Measurements from ENCODE around the gene REST. TPM values are rescaled to one million over a fixed set of nuclear protein-coding genes. Genes with fewer than 3 reads are reported as not detected.

Gene REST
- total RNA-seq, 1 donor from 2014 or later: 24.1 TPM

DNA sequence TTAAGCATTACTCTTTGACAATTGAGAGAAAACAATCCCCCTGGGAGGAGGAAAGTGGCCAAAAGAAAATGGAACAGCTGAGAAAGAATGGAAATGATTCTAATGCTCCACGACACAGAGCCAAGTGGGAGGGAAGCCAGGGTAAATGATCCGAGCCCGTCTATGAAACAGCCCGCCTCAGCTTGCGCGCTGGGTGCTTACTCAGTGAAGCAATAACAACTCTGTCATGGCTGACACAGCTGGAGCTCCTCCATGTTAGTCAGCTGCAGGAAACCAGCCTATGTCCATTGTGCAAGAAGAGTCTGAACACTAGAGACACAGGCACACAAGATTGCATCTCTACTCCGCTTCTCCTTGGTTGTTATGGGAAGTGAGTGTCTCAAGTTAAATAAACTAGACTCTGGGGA lies 50.4 kb downstream of the REST start:
- intact Hi-C loops (cut with micrococcal nuclease): no loop called here
- Histone ChIP-seq H3K27me3 (ENCODE audit: low read depth) (no peaks in the 10 kb centered on the region), H3K27ac (replicated peaks) (peak overlapping the region; percentile 39), H3K9me3 (replicated peaks) (no peaks in the 10 kb centered on the region), H3K4me3 (no peak overlapping the region), H3K4me1 (peaks cover 8% of the 10 kb centered on the region), H3K36me3 (peaks cover 27% of the 10 kb centered on the region)
- peak; percentile 77 for DNase-seq
- TF ChIP-seq CTCF (IDR thresholded peaks at IDR 0.05; ENCODE audit: borderline replicate concordance): no peak

- TF ChIP-seq CTCF (IDR thresholded peaks at IDR 0.05; ENCODE audit: borderline replicate concordance): no peak
- no peaks in the 10 kb centered on the region for H3K9me3 ChIP-seq (replicated peaks)
- no peak for DNase-seq
- H3K36me3 ChIP-seq: peaks cover 36% of the 10 kb centered on the region
- no peak overlapping the region for H3K4me3 ChIP-seq
- peaks cover 8% of the 10 kb centered on the region for H3K4me1 ChIP-seq
- H3K27me3 ChIP-seq (ENCODE audit: low read depth): no peaks in the 10 kb centered on the region
- intact Hi-C loops (cut with micrococcal nuclease): no loop called here
- no peak overlapping the region for H3K27ac ChIP-seq (replicated peaks)
Measured at GRCh38 chr4:56959100-56959499, 51.4 kb downstream of the REST start.

DNA sequence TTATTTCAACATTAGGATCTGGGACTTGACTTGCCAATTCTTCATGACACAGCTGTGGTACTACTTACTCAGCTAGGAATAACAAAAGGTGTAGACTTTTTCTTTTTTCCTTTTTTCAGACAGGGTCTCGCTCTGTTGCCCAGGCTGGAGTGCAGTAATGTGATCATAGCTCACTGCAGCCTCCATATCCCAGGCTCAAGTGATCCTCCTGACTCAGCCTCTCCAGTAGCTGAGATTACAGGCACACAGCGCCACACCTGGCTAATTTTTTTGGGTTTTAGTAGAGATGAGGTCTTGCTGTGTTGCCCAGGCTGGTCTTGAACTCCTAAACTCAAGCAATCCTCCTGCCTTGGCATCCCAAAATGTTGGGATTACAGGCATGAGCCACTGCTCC lies 53.4 kb downstream of the REST start:
- H3K4me3 ChIP-seq: no peak overlapping the region
- intact Hi-C loops (cut with micrococcal nuclease): no loop called here
- peaks cover 56% of the 10 kb centered on the region for H3K36me3 ChIP-seq
- no peaks in the 10 kb centered on the region for H3K9me3 ChIP-seq (replicated peaks)
- H3K27ac ChIP-seq (replicated peaks): no peak overlapping the region
- H3K4me1 ChIP-seq: peaks cover 8% of the 10 kb centered on the region
- no peak for DNase-seq
- no peak for TF ChIP-seq CTCF (IDR thresholded peaks at IDR 0.05; ENCODE audit: borderline replicate concordance)
- H3K27me3 ChIP-seq (ENCODE audit: low read depth): no peaks in the 10 kb centered on the region

- Histone ChIP-seq H3K36me3 (peaks cover 80% of the 10 kb centered on the region), H3K27ac (replicated peaks) (no peak overlapping the region), H3K9me3 (replicated peaks) (peaks cover 16% of the 10 kb centered on the region), H3K4me3 (no peak overlapping the region), H3K4me1 (peaks cover 18% of the 10 kb centered on the region), H3K27me3 (ENCODE audit: low read depth) (no peaks in the 10 kb centered on the region)
- no peak for DNase-seq
- TF ChIP-seq CTCF (IDR thresholded peaks at IDR 0.05; ENCODE audit: borderline replicate concordance): no peak
- intact Hi-C loops (cut with micrococcal nuclease): no loop called here
Measured at GRCh38 chr4:56971383-56971782, 63.7 kb downstream of the REST start.

- peaks cover 70% of the 10 kb centered on the region for H3K36me3 ChIP-seq
- peaks cover 16% of the 10 kb centered on the region for H3K9me3 ChIP-seq (replicated peaks)
- no peak overlapping the region for H3K4me3 ChIP-seq
- TF ChIP-seq CTCF (IDR thresholded peaks at IDR 0.05; ENCODE audit: borderline replicate concordance): no peak
- DNase-seq: no peak
- intact Hi-C loops (cut with micrococcal nuclease): no loop called here
- H3K27ac ChIP-seq (replicated peaks): no peak overlapping the region
- H3K27me3 ChIP-seq (ENCODE audit: low read depth): no peaks in the 10 kb centered on the region
- peaks cover 27% of the 10 kb centered on the region for H3K4me1 ChIP-seq
Measured at GRCh38 chr4:56972389-56972788, 64.7 kb downstream of the REST start.

DNA sequence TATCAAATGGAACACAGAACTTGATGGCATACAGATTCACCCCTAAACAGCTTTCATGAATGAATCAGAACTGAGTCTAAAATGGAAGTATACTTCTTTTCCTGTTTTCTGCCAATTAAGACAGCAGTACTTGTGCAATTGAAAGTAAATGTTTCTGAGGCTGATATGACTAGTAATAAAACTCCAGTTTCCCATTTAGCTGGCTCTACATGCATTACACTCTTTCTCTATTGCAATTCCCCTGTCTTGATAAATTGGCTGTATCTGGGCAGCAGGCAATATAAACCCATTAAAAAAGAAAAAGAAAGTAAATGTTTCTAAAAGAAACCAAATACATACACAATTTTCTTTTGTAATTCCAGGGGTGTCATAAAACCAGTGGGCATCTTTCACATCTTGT lies 65.1 kb downstream of the REST start:
- no peak overlapping the region for H3K4me3 ChIP-seq
- H3K36me3 ChIP-seq: peaks cover 66% of the 10 kb centered on the region
- H3K27ac ChIP-seq (replicated peaks): no peak overlapping the region
- no peaks in the 10 kb centered on the region for H3K27me3 ChIP-seq (ENCODE audit: low read depth)
- no peak for TF ChIP-seq CTCF (IDR thresholded peaks at IDR 0.05; ENCODE audit: borderline replicate concordance)
- intact Hi-C loops (cut with micrococcal nuclease): no loop called here
- H3K9me3 ChIP-seq (replicated peaks): peaks cover 16% of the 10 kb centered on the region
- peaks cover 28% of the 10 kb centered on the region for H3K4me1 ChIP-seq
- no peak for DNase-seq

All from left ventricle myocardium inferior (tissue), 1 donor.